Neural crest cell (in vitro differentiated cells): ENCODE data around the gene CCDC60. TPM values are rescaled to one million over a fixed set of nuclear protein-coding genes. Genes with fewer than 3 reads are reported as not detected.

Experiments used
- DNase-seq: peaks from one replicate; pipeline ENCODE4 v3.0.0; 2021; ENCODE audit warnings: low read depth, mixed read lengths, low spot score
- H3K27ac Mint-ChIP-seq: one replicate; pipeline ENCODE4 v1.8.0; 2021; ENCODE audit warnings: mild to moderate bottlenecking, mixed read lengths; ENCODE audit not compliant: unreplicated experiment
- H3K27me3 Mint-ChIP-seq: 2 replicates; pipeline ENCODE4 v1.8.0; 2021; ENCODE audit warnings: low read depth, mild to moderate bottlenecking, mixed read lengths
- H3K36me3 Mint-ChIP-seq: 2 replicates; pipeline ENCODE4 v1.8.0; 2021; ENCODE audit warnings: low read depth, mild to moderate bottlenecking, mixed read lengths
- H3K4me1 Mint-ChIP-seq: 2 replicates; pipeline ENCODE4 v1.8.0; 2021; ENCODE audit warnings: mixed read lengths
- H3K4me3 Mint-ChIP-seq: one replicate; pipeline ENCODE4 v1.8.0; 2021; ENCODE audit warnings: mild to moderate bottlenecking, mixed read lengths
- H3K9me3 Mint-ChIP-seq: 2 replicates; pipeline ENCODE4 v1.8.0; 2021; ENCODE audit warnings: mixed read lengths
- long read RNA-seq: library from polyadenylated mRNA; unstranded; transcript quantifications from one replicate; pipeline ENCODE4 v2.0.0, GENCODE V29; 2020
- total RNA-seq: library from RNA; stranded (reverse); gene quantifications from 2 replicates; pipeline ENCODE4 v1.2.1, GENCODE V29; 2021
- TF ChIP-seq, protein P1 (sequence below): fragments of 200-600 bp; sonication (generic); conservative IDR thresholded peaks from 2 replicates; pipeline ENCODE4 v1.5.0; 2021; ENCODE audit warnings: antibody characterized with exemption, mild to moderate bottlenecking

CCDC60 gene, protein sequence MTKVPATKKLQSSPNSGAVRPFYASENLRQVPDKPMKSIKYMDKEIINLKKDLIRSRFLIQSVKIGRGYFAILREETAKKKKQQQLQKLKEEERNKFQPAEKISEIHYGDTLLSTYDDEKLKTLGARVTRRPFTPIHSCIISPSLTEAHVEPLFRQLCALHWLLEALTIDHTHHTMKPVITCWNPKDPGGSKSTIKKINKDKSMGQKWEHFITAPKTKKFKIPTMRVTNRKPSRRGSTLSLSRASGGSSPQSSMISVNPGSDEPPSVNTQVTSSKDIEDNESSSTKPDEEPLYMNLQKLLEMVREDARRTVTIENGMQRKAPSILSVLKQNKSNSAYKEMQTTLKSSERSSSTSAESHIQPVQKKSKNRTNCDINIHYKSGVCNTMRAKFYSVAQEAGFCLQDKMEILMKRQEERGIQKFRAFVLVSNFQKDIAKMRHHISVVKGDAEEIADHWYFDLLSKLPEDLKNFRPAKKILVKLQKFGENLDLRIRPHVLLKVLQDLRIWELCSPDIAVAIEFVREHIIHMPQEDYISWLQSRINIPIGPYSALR
- total RNA-seq, result 0.48 and 0.75 TPM in 2 replicates
- long read RNA-seq, partial matches to known transcripts, result 0 of 2 reads
- long read RNA-seq, other reads (novel, unspliced or antisense), result 2 of 2 reads

DNA sequence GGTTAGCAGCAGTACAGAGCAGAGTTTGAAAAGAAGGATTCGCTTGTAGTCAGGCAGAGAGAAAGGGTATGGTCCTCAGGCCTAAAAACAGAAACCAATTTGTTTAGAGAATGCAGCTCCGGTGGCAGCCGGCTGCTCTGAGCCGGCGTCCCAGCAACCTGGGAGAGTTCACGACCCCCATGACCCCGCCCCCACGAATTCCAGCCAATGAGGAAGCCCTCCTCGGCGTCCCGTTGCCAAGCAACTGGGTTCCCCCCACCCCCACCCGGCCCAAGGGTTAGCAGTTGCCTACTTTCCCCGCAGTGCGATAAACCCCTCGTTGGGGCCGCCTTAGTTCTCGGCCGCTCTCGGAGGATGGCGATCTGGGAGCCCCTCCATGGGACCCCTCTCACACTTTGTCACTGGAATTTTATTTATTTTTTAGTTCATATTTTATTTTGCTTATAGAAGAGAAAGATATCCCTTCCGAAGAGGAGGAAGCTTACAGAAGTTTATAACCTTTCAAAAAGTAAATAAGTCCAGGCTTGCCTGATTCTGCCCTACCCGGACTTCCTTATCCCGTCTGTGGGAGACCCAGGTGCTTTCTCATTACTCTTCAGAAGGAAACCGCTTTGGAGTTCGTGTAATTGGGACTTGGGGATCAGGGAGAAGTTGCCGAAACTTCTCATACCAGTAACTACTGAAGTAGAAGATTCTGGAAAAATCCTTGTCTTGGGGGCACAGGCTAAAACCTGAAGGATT, at the start of gene CCDC60:
Gene CCDC60, plus strand, starts transcription at position 300 of the 741 bp plus-strand sequence. CDS start 448 bp downstream, outside the sequence.
- no peaks in the 10 kb centered on the region for H3K9me3 Mint-ChIP-seq
- H3K27ac Mint-ChIP-seq, result no peak within 1 kb of the TSS
- H3K36me3 Mint-ChIP-seq, result no peaks in the 10 kb centered on the region
- H3K27me3 Mint-ChIP-seq, result peaks cover 18% of the 10 kb centered on the region
- TF ChIP-seq, protein P1, sequence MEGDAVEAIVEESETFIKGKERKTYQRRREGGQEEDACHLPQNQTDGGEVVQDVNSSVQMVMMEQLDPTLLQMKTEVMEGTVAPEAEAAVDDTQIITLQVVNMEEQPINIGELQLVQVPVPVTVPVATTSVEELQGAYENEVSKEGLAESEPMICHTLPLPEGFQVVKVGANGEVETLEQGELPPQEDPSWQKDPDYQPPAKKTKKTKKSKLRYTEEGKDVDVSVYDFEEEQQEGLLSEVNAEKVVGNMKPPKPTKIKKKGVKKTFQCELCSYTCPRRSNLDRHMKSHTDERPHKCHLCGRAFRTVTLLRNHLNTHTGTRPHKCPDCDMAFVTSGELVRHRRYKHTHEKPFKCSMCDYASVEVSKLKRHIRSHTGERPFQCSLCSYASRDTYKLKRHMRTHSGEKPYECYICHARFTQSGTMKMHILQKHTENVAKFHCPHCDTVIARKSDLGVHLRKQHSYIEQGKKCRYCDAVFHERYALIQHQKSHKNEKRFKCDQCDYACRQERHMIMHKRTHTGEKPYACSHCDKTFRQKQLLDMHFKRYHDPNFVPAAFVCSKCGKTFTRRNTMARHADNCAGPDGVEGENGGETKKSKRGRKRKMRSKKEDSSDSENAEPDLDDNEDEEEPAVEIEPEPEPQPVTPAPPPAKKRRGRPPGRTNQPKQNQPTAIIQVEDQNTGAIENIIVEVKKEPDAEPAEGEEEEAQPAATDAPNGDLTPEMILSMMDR, result no peak
- H3K4me3 Mint-ChIP-seq, result no peak within 1 kb of the TSS
- H3K4me1 Mint-ChIP-seq, result peaks cover 32% of the 10 kb centered on the region
- DNase-seq, result peak; percentile 65

DNA sequence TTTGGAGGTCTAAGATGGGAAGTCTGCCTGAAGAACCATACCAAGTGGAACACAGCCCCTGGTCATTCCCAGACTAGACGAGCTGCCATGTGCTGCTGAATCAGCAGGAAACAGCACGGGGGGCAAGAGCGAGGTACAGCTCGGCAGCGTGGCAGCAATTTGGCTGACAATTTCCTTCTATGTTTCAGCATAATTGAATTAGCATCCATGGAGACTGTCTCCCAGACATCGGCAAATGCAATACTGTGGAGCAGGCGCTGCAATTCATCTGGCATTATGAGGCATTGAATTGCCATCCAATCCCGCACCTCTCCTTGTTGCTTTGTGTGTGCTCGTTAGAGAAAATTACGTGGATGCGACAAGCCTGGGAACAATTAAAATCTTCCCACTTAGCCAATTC, 46.0 kb upstream of the CCDC60 start:
- peaks cover 24% of the 10 kb centered on the region for H3K4me1 Mint-ChIP-seq
- no peak for DNase-seq
- no peaks in the 10 kb centered on the region for H3K9me3 Mint-ChIP-seq
- TF ChIP-seq, protein P1, result no peak
- no peaks in the 10 kb centered on the region for H3K27me3 Mint-ChIP-seq
- H3K27ac Mint-ChIP-seq, result no peak overlapping the region
- no peak overlapping the region for H3K4me3 Mint-ChIP-seq
- no peaks in the 10 kb centered on the region for H3K36me3 Mint-ChIP-seq

DNA sequence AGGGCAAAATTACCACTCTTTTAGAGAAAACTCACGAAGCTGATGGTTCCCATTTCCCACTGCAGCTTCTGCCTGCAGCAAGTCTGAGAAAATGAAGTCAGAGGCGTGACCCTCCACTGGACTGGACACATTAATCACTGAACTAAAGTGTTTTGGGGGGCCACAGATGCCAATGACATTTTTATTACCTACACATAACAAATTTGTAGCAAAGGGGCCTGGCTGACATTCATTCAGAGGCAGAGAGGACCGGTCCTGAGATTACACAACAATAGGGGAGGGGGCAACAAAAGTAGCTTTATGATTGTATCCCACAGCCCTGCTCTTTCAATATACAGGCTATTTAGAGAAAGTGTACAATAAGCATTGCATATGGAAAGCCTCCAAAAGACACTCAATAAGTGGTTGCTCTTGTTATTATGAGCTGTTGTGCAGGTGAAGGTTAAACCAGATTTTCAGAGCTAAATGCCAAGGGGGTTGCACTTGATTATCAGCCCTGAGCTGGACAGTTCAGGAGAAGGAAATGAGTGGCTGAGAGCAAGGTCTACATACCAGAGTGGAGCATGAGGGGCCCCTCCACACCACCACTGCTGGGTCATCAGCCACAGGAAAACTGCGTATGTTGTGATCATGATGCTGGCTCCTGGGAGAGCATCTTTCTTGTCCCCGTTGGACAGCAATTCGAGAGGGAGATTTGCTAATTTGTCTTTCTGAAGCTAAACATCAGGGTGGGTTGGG, 41.5 kb upstream of the CCDC60 start:
- Mint-ChIP-seq H3K4me1 (peaks cover 26% of the 10 kb centered on the region), H3K36me3 (no peaks in the 10 kb centered on the region), H3K4me3 (no peak overlapping the region), H3K27me3 (peaks cover 3% of the 10 kb centered on the region), H3K27ac (no peak overlapping the region), H3K9me3 (no peaks in the 10 kb centered on the region)
- TF ChIP-seq, protein P1, result no peak
- no peak for DNase-seq

DNA sequence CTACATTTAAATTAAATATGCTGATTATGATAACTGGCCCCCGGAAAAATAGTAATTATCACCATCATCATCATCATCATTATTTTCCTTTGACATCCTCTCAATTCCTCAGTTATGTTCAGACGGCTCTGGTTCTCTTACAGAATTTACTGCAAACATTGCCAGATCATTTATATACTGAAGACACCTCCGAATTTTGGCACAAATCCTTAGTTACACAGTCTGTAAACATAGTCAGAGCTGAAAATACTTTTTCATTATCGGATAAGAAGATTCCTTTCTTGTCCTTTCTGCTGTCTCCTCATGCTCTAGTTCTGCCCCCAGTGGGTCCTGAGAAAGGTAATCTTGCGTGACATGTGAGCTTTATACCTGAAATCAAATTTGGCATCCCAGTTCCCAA, 40.3 kb upstream of the CCDC60 start:
- Mint-ChIP-seq H3K27ac (no peak overlapping the region), H3K4me3 (no peak overlapping the region), H3K4me1 (peaks cover 18% of the 10 kb centered on the region), H3K9me3 (no peaks in the 10 kb centered on the region), H3K27me3 (peaks cover 3% of the 10 kb centered on the region), H3K36me3 (no peaks in the 10 kb centered on the region)
- TF ChIP-seq, protein P1, result no peak
- no peak for DNase-seq

DNA sequence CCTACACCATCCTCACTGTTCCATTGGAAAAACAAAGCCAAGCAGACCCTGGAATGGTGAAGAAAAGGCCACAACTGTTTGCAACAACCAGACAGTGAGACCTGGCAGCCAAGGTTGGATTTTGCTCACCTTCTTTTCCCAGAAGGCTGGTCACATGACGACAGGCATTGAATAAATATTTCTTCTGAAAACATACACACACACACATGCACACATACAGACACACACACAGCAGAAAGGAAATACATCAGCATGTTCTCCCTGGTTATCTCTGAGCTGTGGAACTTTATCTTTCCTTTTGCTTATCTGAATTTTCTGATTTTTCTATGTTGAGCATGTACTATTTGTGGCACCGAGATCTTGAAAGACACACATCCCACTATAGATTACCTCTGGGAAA, 38.0 kb upstream of the CCDC60 start:
- Mint-ChIP-seq H3K36me3 (no peaks in the 10 kb centered on the region), H3K9me3 (no peaks in the 10 kb centered on the region), H3K27ac (no peak overlapping the region), H3K27me3 (peaks cover 3% of the 10 kb centered on the region), H3K4me1 (peaks cover 17% of the 10 kb centered on the region), H3K4me3 (no peak overlapping the region)
- no peak for DNase-seq
- TF ChIP-seq, protein P1, result no peak
